Measurements from ENCODE around the gene FAM171A2. TPM values are rescaled to one million over a fixed set of nuclear protein-coding genes. Genes with fewer than 3 reads are reported as not detected.
A peak's percentile ranks its signal among the peaks of the same experiment; 100 is the strongest.

Gene FAM171A2
- total RNA-seq, 2 donors from 2014 or later, result 2.9 TPM; not detected in 1

DNA sequence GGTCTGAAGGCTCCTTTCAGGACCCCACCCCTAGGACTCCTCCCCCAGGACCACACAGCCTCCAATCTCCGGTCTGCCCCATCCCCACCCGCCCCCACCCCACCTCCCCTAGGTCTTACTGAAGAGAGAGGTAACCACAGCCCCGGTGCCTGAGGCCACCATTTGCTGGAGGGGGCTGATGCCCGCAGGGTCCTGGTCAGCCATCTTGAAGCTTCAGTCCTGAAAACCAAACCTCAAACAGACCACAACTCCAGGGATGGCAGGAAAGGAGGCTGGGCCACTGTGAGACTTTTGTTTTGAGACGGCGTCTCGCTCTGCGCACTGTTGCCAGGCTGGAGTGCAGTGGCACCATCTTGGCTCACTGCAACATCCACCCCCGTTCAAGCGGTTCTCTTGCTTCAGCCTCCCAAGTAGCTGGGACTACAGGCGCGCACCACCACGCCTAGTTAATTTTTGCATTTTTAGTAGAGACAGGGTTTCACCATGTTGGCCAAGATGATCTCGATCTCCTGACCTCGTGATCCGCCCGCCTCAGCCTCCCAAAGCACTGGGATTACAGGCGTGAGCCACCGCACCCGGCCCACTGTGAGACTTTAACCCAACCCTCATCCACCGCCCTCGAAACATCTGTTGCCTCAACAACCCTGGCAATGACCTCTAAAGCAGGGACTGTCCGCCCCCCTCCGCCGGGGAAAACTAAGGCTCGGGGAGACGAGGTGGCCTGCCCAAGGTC lies 40.1 kb downstream of the FAM171A2 start:
- Histone ChIP-seq H3K27ac (no peak overlapping the region), H3K9me3 (no peaks in the 10 kb centered on the region)

DNA sequence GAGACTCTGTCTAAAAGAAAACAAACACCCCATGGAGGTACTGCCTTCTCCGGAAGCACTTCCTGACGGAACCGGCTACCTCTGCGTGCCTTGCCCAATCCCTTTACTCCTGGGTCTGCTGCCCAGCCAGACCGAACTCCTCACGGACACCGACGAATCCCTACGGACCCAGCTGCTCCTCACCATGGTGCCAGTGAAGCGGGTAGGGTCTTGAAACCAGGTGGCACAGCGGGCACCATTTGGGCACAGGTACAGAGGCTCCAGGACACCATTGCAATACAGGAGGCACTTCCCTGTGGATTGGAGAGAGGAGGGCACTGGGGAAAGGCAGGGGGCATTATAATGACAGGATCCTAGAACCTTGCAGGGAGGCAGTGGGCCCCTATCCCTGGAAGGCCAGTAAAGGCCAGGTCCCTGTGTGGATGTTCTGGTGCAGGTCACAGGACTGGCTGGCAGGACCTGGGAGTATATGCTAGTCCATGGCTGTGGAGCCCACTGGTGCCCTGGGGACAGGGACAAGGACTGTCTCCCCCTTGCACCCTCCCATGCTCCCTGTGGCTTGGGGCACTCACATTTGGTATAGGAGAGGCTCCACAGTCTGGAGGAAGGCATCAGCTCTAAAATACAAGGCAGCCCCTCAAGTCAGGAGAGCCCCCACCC lies 41.3 kb downstream of the FAM171A2 start:
- Histone ChIP-seq H3K9me3 (no peaks in the 10 kb centered on the region), H3K4me3 (no peak overlapping the region), H3K27ac (no peak overlapping the region), H3K36me3 (replicated peaks in 1 of 2; ENCODE audit: insufficient read depth in 1 of 2, low read depth in 2 of 2) (peaks cover 7 to 23% of the 10 kb centered on the region in 2 donors), H3K4me1 (peaks cover 33% of the 10 kb centered on the region), H3K27me3 (no peaks in the 10 kb centered on the region)
- TF ChIP-seq, protein P1, sequence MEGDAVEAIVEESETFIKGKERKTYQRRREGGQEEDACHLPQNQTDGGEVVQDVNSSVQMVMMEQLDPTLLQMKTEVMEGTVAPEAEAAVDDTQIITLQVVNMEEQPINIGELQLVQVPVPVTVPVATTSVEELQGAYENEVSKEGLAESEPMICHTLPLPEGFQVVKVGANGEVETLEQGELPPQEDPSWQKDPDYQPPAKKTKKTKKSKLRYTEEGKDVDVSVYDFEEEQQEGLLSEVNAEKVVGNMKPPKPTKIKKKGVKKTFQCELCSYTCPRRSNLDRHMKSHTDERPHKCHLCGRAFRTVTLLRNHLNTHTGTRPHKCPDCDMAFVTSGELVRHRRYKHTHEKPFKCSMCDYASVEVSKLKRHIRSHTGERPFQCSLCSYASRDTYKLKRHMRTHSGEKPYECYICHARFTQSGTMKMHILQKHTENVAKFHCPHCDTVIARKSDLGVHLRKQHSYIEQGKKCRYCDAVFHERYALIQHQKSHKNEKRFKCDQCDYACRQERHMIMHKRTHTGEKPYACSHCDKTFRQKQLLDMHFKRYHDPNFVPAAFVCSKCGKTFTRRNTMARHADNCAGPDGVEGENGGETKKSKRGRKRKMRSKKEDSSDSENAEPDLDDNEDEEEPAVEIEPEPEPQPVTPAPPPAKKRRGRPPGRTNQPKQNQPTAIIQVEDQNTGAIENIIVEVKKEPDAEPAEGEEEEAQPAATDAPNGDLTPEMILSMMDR (IDR thresholded peaks at IDR 0.05), result no peak
- no peak for TF ChIP-seq POLR2A (IDR thresholded peaks at IDR 0.05)
- DNase-seq (no peak), ATAC-seq (no peak)
- intact Hi-C loops (cut with DNase I), result loop anchor here (5.0 kb wide), 1 partner anchor 105 kb away; the partner anchor contains the start of gene UBTF
- 92 to 100% methylated on average over 3 to 11 of the region's 11 CpGs for WGBS, 2 donors

More for the DNA sequence above, 40.1 kb downstream of the FAM171A2 start:
- TF ChIP-seq, protein P1 (IDR thresholded peaks at IDR 0.05), result no peak
- TF ChIP-seq POLR2A (IDR thresholded peaks at IDR 0.05), result no peak
- Histone ChIP-seq H3K27me3 (no peaks in the 10 kb centered on the region), H3K36me3 (replicated peaks in 1 of 2; ENCODE audit: insufficient read depth in 1 of 2, low read depth in 2 of 2) (peaks cover 7 to 23% of the 10 kb centered on the region in 2 donors), H3K4me3 (peak overlapping the region; percentile 60 to 92), H3K4me1 (peaks cover 33% of the 10 kb centered on the region)
- intact Hi-C loops (cut with DNase I), result loop anchor here (5.0 kb wide), 1 partner anchor 106 kb away; the partner anchor contains the start of gene UBTF
- DNase-seq (no peak), ATAC-seq (no peak)
- WGBS, 2 donors, result 53 to 64% methylated on average over 19 to 26 of the region's 27 CpGs

DNA sequence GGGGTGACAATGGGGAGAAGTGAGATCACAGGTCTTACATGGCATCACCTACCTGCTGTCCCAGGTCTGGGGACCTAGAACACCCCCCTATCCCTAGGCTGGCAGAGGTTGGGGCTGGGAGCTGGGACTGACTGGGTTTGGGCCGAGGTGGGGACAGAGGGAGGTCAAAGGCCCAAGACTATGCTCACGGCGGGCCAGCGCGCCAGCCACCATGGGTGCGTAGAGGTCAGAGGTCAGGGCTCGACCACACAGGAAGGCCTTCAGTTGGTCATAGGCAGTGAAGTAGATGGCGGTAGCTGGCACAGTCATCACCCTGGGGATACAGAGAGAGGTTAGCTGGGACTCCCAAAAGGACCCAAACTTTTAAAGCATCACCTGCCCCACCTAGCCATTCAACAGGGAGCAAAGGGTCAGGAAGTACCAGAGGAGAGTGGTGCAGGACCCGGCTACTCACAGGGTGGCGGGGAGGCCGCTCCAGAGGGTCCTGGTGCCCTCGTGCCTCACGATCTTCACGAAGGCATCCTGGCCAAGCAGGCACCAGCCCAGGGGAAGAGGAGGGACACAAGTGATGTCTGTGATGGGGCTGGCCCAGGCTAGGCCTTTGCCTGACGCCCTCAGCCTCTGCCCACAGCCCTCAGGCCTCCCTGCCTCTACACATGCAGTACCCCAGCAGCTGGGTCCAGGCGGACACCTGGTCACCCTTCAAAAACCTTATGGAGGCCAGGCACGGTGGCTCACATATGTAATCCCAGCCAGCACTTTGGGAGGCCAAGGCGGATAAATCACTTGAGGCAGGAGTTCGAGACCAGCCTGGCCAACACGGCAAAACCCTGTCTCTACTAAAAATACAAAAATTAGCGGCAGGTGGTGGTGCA lies 42.2 kb downstream of the FAM171A2 start:
- Histone ChIP-seq H3K4me3 (no peak overlapping the region), H3K9me3 (no peaks in the 10 kb centered on the region), H3K27ac (no peak overlapping the region), H3K4me1 (peaks cover 29% of the 10 kb centered on the region), H3K27me3 (no peaks in the 10 kb centered on the region), H3K36me3 (replicated peaks in 1 of 2; ENCODE audit: insufficient read depth in 1 of 2, low read depth in 2 of 2) (peaks cover 7 to 23% of the 10 kb centered on the region in 2 donors)
- no peak for TF ChIP-seq POLR2A (IDR thresholded peaks at IDR 0.05)
- TF ChIP-seq, protein P1 (IDR thresholded peaks at IDR 0.05), result no peak
- 92 to 95% methylated on average over 12 to 21 of the region's 21 CpGs for WGBS, 2 donors
- intact Hi-C loops (cut with DNase I), result loop anchor here (5.0 kb wide), 1 partner anchor 104 kb away; the partner anchor contains the start of gene UBTF
- DNase-seq, result no peak
- ATAC-seq, result no peak

DNA sequence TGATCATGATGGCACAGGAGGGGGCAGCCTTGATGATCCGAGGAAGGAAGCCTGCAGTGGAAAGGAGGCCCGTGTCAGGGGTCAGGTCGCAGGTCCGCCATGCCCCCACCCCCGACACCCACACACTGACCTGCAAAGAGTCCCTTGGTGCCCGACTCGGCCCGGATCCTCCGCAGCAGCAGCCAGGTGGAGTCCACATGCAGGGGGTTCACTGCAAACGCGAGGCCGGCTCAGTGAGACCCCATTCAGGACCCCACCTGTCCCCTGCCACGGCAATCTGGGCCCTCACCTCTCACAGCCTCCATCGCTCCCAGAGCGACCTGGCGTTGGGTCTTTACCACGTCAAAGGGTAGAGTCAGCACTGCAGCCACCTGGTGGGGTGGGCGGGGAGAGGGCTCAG lies 43.6 kb downstream of the FAM171A2 start:
- Histone ChIP-seq H3K4me1 (peaks cover 22% of the 10 kb centered on the region), H3K27ac (no peak overlapping the region), H3K9me3 (no peaks in the 10 kb centered on the region), H3K27me3 (peaks cover 0 to 9% of the 10 kb centered on the region in 2 donors), H3K36me3 (replicated peaks in 1 of 2; ENCODE audit: insufficient read depth in 1 of 2, low read depth in 2 of 2) (peaks cover 7 to 23% of the 10 kb centered on the region in 2 donors), H3K4me3 (no peak overlapping the region)
- 84 to 90% methylated on average over 7 to 18 of the region's 18 CpGs for WGBS, 2 donors
- DNase-seq (no peak), ATAC-seq (no peak)
- intact Hi-C loops (cut with DNase I), result loop anchor here (5.0 kb wide), 1 partner anchor 103 kb away; the partner anchor contains the start of gene UBTF
- TF ChIP-seq, protein P1 (IDR thresholded peaks at IDR 0.05), result no peak
- no peak for TF ChIP-seq POLR2A (IDR thresholded peaks at IDR 0.05)

All from body of pancreas (tissue), 4 donors.